Activated CD4-positive, alpha-beta T cell treated with anti-CD3 and anti-CD28 coated beads, Interleukin-2, Interleukin-4, amounts not matched to agents 100 ng/mL and 50 ng/mL, durations not matched to agents 16 hours and 8 hours (primary cell): ENCODE measurements around the gene SULT1A2.
"Not testable (repeated sequence)": the region's sequence is repeated elsewhere in the genome, so short reads cannot be mapped to it uniquely, and the experiment has no call there.

Source experiments
- DNase-seq: peaks from one replicate; pipeline ENCODE4 v3.0.0-alpha.2; 2020; ENCODE audit warnings: low spot score

Gene SULT1A2

DNA sequence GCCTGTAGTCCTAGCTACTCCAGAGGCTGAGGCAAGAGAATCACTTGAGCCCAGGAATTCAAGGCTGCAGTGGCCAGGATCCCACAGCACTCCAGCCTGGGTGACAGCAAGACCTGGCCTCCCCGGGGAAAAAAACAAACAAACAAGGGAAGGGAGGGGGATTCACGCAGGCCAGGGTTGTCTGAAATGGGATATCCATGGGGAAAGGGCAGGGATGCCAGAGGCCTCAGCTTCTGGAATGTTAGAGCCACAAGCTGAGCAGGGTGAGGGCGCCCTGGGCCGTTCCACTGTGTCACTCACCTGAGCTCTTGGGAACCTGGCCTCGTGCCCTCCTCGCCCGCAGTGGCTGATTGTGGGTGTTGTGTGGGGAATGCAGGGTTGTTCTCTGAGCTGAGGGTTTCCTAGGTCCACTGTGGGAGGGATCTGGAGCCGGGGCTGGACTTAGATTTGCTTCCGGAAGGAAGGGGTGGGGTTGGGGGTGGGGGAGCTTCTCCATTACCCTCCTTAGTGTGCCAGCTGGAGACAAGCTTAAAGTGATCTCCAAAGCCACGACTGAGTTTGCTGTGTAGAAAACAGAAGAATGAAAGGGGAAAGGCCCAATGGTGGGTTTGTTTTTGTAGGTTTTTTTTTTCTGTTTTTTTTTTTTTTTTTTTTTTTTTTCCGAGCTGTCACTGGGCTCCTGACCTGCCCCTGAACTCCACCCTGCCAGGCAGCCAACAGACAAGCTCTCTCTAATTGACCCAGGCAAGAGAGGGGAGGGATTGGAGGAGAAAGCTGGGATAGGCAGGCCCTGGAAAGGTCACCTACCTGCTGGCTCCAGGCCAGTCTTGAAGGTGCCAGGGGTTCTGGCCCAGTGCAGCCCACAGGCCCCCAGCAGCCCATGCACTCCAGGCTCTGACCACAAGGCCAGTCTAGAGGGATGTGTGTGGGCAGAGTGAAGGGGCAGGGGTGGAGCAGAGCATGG lies 13.1 kb upstream of the SULT1A2 start, which contains the start of gene SULT1A1:
SULT1A1 (minus strand) TSS at position 414 of the 964 bp plus-strand sequence. CDS start 1,189 bp downstream, outside the sequence.
- no peak for DNase-seq

DNA sequence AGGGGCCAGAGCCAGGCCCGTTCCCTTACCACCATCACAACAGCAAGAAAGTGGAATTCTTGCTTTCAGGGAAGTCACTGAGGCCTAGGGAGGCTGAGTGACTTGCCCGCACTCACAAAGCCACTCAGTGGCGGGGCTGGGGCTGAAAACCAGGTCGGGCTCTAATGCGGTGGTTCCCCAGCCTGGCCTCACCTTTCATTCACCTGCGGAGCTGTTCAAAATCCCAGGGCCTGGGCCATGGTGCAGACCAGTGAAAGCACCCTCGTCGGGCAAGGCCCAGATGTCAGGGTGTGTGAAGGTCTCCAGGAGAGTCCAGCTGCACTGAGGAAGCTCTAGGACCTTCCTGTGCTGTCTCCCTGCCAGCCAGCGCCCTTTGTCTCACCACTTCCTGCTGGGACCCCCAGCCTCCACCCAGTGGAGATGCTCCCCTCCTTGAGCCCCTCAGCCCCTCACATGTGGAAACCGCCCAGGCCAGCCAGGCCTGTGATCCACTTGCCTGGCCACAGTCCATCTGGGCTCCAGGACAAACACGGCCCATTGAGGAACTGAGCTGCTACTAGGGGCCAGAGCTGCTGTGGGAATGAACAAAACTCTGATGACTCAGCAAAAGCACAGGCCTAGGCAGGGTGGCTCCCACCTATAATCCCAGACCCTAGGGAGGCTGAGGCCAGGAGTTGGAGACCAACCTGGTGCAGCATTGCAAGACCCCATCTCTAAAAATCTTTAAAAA lies 12.2 kb upstream of the SULT1A2 start:
- not testable (repeated sequence) for DNase-seq

DNA sequence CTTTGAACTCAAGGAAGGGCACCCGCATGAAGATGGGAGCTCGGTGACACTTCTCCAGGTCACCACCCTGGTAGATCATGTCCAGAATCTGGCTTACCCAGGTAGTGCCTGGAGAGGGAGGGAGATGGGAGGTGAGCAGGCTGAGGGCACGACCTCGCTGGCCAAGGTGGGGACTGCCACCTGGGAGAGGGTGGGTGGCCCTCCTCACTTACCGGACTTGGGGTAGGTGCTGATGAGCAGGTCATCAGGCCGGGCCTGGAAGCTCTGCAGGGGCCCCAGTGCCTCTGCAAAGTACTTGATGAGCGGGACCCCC lies 11.6 kb upstream of the SULT1A2 start:
- not testable (repeated sequence) for DNase-seq

DNA sequence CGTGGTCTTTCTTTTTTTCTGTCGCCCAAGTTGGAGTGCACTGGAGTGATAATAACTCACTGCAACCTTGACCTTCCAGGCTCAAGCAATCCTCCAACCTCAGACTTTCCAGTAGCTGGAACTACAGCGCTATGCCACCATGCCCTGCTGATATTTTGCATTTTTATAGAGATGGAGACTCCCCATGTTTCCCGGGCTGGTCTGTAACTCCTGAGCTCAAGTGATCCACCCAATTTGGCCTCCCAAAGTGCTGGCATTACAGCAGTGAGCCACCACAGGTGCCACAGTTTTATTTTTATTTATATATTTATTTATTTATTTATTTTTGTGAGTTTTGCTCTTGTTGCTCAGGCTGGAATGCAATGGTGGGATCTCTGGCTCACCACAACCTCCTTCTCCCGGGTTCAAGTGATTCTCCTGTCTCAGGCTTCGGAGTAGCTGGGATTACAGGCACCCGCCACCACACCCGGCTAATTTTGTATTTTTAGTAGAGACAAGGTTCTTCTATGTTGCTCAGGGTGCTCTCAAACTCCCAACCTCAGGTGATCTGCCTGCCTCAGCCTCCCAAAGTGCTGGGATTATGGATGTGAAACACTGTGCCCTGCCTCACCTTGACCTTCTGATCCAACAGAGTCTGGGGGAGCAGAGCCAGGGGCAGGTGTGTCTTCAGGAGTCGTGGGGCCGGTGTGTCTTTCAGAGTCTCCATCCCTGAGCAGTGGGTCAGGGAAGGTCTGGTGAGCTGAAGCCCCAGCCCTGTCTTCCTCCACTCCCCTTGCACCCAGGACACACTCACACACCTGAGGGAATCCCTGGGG lies 11.0 kb upstream of the SULT1A2 start:
- DNase-seq, result not testable (repeated sequence)

DNA sequence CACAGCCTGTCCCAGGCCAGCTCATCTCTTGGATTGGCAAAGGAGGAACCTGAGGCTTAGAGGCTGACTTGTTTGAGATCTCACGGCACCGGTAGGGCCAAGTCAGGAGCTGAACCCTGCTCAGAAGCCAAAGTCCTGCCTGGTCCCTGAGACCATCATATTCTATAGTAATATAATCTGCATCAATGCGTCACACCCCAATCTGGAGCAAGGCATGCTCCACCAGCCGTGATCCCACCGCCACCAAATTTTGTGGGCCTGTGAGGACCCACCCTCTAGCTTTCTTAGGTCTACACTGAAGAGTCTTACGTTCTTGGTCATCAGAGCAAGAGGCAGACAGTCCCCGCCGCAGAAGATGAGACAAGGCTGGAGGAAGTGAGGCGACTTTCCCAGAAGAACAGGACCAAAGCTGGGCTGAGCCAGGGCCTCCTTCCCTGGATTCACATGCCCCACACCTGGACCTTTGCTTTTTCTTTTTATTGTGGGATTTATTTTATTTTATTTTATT lies 10.3 kb upstream of the SULT1A2 start:
- DNase-seq, result no peak

DNA sequence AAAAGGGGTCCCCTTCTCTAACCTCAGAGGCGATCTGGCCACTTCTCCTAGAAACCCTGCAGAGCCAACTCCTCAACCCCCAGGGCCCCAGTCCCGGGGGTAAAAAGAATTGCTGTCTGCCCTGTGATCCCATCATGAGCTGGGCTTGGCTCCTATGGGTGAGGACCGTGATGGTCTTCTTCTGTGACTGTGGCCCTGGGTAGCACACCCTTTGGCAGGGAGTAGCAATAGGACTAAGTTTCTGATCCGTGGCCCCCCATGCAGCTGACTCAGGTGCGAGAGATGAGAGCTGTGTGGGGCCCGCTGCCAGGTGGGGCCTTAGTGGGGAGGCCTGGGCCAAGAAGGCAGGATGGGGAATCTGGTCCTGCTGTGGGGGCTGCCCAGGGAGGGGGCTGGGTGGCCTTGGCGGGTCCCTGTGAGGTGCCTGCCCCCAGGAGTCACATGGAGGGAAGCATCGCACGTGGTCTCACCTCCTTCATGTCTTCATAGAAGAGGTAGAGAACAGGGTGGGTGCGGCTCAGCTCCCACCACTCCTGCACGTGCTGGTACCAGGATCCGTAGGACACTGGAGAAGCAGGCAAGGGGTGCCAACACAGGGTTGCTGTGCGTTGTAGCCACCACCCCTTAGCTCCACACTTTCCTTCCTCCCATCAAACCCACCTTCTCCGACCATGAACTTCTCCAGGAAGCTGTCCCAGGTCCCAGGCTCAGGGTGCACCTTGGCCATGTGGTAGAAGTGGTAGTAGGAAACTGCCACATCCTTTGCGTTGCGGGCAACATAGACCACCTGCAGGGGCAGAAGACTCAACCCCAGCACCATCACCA lies 9.7 kb upstream of the SULT1A2 start:
- DNase-seq, result no peak

DNA sequence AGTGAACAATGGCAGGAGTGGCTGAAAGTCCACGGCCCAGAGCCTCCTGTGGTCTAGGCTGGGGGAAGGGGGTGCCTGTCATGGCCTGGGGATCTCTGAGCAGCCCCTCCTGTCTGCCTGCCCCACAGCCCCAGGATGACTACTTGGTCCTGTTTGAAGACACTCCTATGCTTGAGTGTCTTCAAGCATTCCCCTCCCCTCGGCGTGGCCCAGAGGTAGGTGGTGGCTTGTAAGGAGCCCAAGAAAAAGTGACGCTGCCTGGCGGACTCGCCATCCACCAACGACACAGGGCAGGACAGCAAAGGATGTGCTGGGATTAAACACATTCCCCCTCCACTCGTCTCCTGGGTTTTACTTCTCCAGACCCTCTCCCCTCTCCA lies 7.3 kb upstream of the SULT1A2 start:
- no peak for DNase-seq

DNA sequence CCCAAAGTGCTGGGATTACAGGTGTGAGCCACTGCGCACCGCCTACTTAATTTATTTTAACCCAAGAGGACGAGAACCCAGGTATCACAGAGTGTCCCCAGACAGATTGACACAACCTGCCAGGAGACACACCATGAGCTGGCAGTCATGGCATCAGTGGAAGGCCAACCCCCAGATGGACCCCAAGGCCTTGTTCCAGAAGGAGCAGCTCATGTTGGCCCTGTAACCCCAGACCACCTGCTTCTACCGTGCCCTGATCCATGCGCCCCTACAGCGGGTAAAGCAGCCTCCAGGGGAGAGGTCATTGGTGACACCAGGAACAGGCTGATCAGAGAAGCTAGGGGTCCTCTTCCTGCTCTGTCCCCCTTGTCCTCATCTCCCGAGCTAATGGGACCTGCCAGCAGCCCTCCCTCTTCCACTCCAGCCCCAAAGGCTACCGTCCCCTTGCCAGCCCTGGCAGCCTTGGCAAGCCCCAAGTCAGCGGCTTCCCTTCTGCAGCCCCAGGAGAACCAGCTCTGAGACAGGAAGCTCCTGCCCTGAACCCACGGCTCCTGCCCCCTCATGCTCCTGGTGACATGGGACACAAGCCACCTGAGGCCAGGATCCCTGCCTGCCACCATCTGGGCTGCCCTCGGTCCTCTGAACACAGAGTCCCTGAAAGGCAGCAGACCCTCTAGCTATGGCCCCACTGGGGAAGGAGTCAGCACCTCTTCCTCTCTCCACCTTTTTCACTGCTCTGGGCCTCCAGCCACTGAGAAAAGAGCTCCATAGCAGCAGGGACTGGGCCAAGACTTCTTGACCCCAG lies 6.7 kb upstream of the SULT1A2 start:
- no peak for DNase-seq

DNA sequence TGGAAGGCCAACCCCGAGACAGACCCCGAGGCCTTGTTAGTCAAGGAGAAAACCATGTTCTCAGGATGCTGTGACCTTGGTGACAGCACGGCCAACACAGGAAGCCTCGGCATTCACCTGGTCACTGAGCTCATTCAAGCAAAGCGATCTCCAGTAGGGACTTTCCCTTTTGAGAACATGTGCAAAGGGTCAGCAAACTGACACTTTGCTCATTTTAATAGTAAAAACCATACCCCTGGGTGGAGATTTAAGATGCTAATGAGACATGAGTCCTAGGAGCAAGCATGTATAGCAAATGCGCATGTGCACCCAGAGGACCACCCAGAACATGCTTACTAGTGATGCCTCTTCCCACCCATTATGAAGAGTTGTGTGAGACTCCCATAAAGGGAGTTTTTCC lies 5.7 kb upstream of the SULT1A2 start:
- no peak for DNase-seq

DNA sequence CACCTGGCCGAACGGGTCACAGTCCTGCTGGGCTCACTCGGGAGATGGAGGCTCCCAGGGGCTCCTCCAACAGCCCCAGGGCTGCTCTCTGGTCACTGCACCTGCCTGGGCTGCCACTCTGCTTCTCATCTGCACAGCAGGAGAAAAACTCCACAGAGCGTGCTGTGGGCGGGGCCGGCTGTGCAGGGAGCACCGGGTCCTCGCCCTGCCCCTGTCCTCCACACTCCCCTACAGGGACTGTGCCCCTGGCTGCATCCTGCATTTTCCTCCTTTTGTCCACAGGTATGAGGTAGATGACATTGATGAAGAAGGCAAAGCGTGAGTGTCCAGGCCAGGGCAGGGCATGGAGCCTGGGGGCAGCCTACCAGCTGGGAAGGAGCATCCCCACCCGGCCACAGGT lies 5.2 kb upstream of the SULT1A2 start:
- not testable (repeated sequence) for DNase-seq

DNA sequence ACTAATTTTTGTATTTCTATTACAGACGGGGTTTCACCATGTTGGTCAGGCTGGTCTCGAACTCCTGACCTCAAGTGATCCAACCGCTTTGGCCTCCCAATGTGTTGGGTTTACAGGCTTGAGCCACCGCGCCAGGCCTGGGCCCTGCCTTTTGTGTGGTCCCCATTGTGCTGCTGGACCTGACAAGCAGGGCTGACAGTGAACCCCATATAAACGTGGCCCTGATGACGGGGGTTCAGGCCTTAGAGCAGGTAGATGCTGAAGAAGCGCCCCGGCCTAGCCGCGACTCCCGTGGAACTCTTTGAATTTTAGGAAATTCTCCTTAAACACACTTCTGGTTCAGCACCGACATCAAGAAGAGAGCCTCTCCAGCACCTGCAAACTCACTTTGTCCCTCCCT lies 4.7 kb upstream of the SULT1A2 start:
- DNase-seq, result not testable (repeated sequence)

DNA sequence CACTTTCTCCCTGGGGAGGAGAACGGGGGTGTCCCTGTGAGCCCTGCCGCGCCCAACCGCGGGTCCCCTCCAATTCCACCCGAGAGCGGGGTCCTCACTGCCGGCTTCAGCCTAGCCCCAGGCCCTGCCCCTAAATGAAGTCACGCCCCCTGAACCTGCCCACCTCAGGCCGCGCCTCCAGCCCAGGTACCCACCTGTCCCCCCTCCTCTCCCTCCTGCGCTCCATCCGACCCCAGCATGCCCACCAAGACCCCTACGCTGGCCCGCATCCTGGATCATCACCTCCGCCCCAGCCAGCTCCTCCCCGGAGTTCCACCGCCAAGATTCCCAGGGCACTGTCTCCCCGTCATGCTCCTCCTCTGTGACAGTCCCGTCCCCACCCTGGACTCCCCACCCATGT lies 4.1 kb upstream of the SULT1A2 start:
- DNase-seq, result not testable (repeated sequence)

DNA sequence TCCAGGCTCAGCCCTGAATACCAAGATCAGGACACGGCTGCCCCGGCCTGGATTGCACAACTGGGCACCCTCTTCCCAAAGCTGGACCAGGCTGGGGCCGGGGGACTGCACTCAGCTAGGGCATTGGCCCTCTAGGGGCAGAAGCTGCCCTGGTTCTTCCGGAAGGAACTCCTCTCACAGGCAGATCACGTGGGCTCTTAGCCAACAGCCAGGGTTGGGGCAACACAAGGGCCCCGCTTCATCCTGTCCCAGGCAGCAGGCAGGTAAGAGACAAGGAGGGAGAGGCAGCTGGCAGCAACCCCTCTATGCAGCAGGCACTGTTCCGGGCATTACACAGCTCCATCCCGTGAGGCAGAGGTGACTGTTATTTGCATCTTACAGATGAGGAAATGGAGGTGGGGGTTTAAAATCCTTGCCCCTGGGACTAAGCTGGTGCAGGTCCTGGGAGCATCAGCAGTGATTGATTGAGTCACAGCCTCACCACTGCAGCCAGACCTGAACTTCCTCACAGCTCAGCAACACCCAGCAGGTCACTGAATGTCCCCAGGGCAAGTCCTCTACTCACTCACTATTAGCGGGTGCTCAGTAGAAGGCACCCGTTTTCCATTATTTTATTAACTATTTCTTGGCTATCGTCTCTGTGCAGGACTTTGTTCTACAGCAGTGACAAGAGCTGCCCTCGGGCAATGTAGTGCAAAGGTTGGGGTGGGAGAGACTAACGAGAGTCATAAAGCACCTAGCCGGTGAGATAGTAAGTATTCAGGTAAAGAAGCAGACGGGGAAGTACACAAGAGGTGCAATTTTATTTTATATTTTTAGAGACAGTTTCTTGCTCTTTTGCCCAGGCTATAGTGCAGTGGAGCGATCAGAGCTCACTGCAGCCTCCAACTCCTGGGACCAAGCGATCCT lies 2.8 kb upstream of the SULT1A2 start:
- not testable (repeated sequence) for DNase-seq

DNA sequence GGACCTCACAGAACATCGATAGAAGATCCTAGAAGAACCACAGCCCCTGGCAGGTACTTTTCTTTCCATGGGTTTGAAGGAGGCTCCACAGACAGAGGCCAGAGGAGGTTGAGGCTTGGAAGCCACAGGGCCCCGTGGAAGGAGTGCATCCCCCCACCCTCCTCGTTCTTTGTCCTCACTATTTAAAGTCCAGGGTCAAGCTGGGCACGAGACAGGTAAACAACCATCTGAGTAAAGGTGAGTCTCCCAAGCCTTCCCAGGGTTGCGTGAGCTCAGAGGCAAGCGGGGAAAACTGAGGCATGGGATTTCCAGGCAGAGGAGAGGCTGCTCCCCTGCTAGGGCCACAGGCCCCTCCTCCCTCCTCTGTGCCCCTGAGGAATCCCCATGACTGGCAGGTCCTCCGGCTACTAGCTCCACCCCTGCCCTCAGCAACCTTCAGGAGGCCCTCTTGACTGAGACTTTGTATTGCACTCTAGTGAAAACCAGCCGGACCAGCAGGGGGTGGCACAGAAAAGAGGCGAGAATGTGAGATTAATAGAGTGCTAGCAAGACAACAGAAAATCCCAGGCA lies 927 bp upstream of the SULT1A2 start:
- no peak for DNase-seq

DNA sequence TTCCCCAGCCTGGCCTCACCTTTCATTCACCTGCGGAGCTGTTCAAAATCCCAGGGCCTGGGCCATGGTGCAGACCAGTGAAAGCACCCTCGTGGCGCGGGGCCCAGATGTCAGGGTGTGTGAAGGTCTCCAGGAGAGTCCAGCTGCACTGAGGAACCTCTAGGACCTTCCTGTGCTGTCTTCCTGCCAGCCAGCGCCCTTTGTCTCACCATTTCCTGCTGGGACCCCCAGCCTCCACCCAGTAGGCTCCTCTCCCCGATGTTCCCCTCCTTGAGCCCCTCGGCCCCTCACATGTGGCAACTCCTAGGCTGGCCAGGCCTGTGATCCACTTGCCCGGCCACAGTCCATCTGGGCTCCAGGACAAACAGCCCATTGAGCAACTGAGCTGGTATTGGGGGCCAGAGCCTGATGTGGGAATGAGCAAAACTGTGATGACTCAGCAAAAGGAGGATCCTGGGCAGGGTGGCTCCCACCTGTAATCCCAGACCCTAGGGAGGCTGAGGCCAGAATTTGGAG lies 677 bp downstream of the SULT1A2 start:
- DNase-seq, result no peak

DNA sequence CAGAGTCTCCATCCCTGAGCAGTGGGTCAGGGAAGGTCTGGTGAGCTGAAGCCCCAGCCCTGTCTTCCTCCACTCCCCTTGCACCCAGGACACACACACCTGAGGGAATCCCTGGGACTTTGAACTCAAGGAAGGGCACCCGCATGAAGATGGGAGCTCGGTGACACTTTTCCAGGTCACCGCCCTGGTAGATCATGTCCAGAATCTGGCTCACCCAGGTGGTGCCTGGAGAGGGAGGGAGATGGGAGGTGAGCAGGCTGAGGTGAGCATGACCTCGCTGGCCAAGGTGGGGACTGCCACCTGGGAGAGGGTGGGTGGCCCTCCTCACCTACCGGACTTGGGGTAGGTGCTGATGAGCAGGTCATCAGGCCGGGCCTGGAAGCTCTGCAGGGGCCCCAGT lies 1.4 kb downstream of the SULT1A2 start:
- not testable (repeated sequence) for DNase-seq

DNA sequence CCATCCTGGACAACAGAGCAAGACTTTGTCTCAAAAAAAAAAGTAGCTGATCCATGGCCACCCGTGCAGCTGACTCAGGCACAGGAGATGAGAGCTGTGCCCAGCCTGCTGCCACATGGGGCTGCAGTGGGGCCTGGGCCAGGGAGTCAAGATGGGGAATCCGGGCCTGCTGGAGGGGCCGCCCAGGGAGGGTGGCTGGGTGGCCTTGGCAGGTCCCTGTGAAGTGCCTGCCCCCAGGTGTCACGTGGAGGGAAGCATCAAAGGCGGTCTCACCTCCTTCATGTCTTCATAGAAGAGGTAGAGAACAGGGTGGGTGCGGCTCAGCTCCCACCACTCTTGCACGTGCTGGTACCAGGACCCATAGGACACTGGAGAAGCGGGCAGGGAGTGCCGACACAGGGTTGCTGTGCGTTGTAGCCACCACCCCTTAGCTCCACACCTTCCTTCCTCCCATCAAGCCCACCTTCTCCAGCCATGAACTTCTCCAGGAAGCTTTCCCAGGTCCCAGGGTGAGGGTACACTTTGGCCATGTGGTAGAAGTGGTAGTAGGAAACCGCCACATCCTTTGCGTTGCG lies 3.8 kb downstream of the SULT1A2 start:
- no peak for DNase-seq

DNA sequence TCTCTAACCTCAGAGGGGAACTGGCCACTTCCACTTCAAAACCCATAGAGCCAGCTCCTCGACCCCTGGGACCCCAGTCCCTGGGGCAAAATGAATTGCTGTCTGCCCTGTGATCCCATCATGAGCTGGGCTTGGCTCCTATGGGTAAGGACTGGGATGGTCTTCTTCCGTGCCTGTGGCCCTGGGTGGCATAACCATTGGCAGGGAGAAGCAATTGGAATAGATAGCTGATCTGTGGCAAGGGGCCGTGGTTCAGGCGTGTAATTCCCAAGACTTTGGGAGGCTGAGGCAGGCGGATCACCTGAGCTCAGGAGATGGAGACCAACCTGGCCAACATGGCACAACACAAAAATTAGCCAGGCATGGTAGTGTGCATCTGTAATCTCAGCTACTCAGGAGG lies 4.3 kb downstream of the SULT1A2 start:
- no peak for DNase-seq
